C4-2B (cell line): ENCODE results near the gene GOLGA1.

Source experiments
- H3K27ac ChIP-seq: fragments of 450-650 bp; 2 replicates; pipeline ENCODE4 v1.5.1; 2017
- CTCF ChIP-seq: fragments of 450-650 bp; conservative IDR thresholded peaks from 2 replicates; pipeline ENCODE4 v1.5.1; 2017; ENCODE audit warnings: mild to moderate bottlenecking
- ZFX ChIP-seq: fragments of 450-650 bp; IDR thresholded peaks from 2 replicates; pipeline ENCODE4 v1.6.1; 2017

GOLGA1 gene

GRCh38 chr9:124940894-124941678 is at the start of gene GOLGA1:
GOLGA1 (minus strand) TSS chr9:124941083; CDS start chr9:124938711, 2,372 bp downstream.
- no peak for TF ChIP-seq CTCF
- TF ChIP-seq ZFX: peak; percentile 92
- peak within 1 kb of the TSS; percentile 88 for H3K27ac ChIP-seq

GRCh38 chr9:124983698-124984097 is 42.8 kb upstream of the GOLGA1 start:
- no peak for TF ChIP-seq CTCF
- no peak for TF ChIP-seq ZFX
- H3K27ac ChIP-seq: no peak overlapping the region

GRCh38 chr9:124980431-124980830 is 39.5 kb upstream of the GOLGA1 start:
- no peak overlapping the region for H3K27ac ChIP-seq
- TF ChIP-seq CTCF (no peak), ZFX (no peak)

- no peak for TF ChIP-seq ZFX
- no peak for TF ChIP-seq CTCF
- H3K27ac ChIP-seq: no peak overlapping the region
These were observed 34.2 kb upstream of the GOLGA1 start for GRCh38 chr9:124975131-124975530.

- no peak overlapping the region for H3K27ac ChIP-seq
- TF ChIP-seq CTCF (no peak), ZFX (no peak)
These were observed 32.9 kb upstream of the GOLGA1 start for GRCh38 chr9:124973807-124974206.

- H3K27ac ChIP-seq: no peak overlapping the region
- TF ChIP-seq CTCF (no peak), ZFX (no peak)
These were observed 31.4 kb upstream of the GOLGA1 start for GRCh38 chr9:124972241-124972770.

GRCh38 chr9:124969401-124969800 is 28.5 kb upstream of the GOLGA1 start:
- TF ChIP-seq ZFX (no peak), CTCF (no peak)
- H3K27ac ChIP-seq: no peak overlapping the region
